Measurements from ENCODE around the gene CRACR2B. TPM values are rescaled to one million over a fixed set of nuclear protein-coding genes. Genes with fewer than 3 reads are reported as not detected.
A peak's percentile ranks its signal among the peaks of the same experiment; 100 is the strongest.

CRACR2B gene
- total RNA-seq, 2 experiments from 2014 or later, result 0.33 TPM; not detected in 1

GRCh38 chr11:837990-838307 lies 10.2 kb downstream of the CRACR2B start:
- peaks cover 28% of the 10 kb centered on the region for H3K36me3 ChIP-seq (ENCODE audit: insufficient read depth, low read length)
- H3K9me3 ChIP-seq (ENCODE audit: control insufficient read depth in 1 of 2, insufficient read depth in 1 of 2, low read length in 2 of 2), result no peaks in the 10 kb centered on the region
- no peak for TF ChIP-seq CTCF (IDR thresholded peaks at IDR 0.05)
- Mint-ChIP-seq H3K27ac (no peak overlapping the region), H3K4me3 (no peak overlapping the region), H3K9me3 (no peaks in the 10 kb centered on the region), H3K36me3 (ENCODE audit: low read depth) (peaks cover 22% of the 10 kb centered on the region), H3K27me3 (peaks cover 3% of the 10 kb centered on the region), H3K4me1 (ENCODE audit: low read depth) (peaks cover 17% of the 10 kb centered on the region)
- H3K4me1 ChIP-seq (ENCODE audit: insufficient read depth, low read length), result peaks cover 44% of the 10 kb centered on the region
- intact Hi-C loops (cut with DNase I, micrococcal nuclease), result no loop called here
- ATAC-seq (ENCODE audit: poor library complexity) (no peak), DNase-seq (no peak)
- H3K27ac ChIP-seq (ENCODE audit: low read depth in 1 of 2, low read length in 2 of 2), result no peak overlapping the region
- CTCF ChIA-PET, result no interaction called here
- peaks cover 0 to 5% of the 10 kb centered on the region in 2 experiments for H3K27me3 ChIP-seq (ENCODE audit: control insufficient read depth in 1 of 2, insufficient read depth in 2 of 2, low read length in 2 of 2)
- H3K4me3 ChIP-seq (ENCODE audit: low read length), result no peak overlapping the region
- POLR2A ChIA-PET, result interaction anchor here (1.5 kb wide), 1 partner anchor 18 kb away, joined by 5 read pairs; the partner anchor contains the start of gene PNPLA2

GRCh38 chr11:838441-839279 lies 10.9 kb downstream of the CRACR2B start:
- Histone ChIP-seq H3K36me3 (ENCODE audit: insufficient read depth, low read length) (peaks cover 28% of the 10 kb centered on the region), H3K27me3 (ENCODE audit: control insufficient read depth in 1 of 2, insufficient read depth in 2 of 2, low read length in 2 of 2) (peaks cover 0 to 3% of the 10 kb centered on the region in 2 experiments), H3K9me3 (ENCODE audit: control insufficient read depth in 1 of 2, insufficient read depth in 1 of 2, low read length in 2 of 2) (no peaks in the 10 kb centered on the region), H3K4me1 (ENCODE audit: insufficient read depth, low read length) (peaks cover 47% of the 10 kb centered on the region), H3K27ac (ENCODE audit: low read depth in 1 of 2, low read length in 2 of 2) (no peak overlapping the region), H3K4me3 (ENCODE audit: low read length) (no peak overlapping the region)
- peaks cover 3% of the 10 kb centered on the region for H3K27me3 Mint-ChIP-seq
- intact Hi-C loops (cut with DNase I, micrococcal nuclease), result no loop called here
- ChIA-PET CTCF (no interaction called here), POLR2A (interaction anchor here (1.5 to 7.6 kb wide), 2 partner anchors 8 to 19 kb away, joined by 5 to 71 read pairs; partner anchors contain the start of genes CD151, CRACR2B and PNPLA2)
- no peaks in the 10 kb centered on the region for H3K9me3 Mint-ChIP-seq
- H3K27ac Mint-ChIP-seq, result no peak overlapping the region
- peaks cover 22% of the 10 kb centered on the region for H3K36me3 Mint-ChIP-seq (ENCODE audit: low read depth)
- TF ChIP-seq CTCF (IDR thresholded peaks at IDR 0.05), result no peak
- H3K4me3 Mint-ChIP-seq, result peak overlapping the region; percentile 63
- ATAC-seq (ENCODE audit: poor library complexity) (no peak), DNase-seq (peak in 1 of 14 experiments; percentile 41)
- peaks cover 15% of the 10 kb centered on the region for H3K4me1 Mint-ChIP-seq (ENCODE audit: low read depth)

GRCh38 chr11:839280-839623 lies 11.5 kb downstream of the CRACR2B start:
- intact Hi-C loops (cut with DNase I, micrococcal nuclease), result no loop called here
- ATAC-seq (ENCODE audit: poor library complexity) (no peak), DNase-seq (no peak)
- Mint-ChIP-seq H3K27ac (no peak overlapping the region), H3K9me3 (no peaks in the 10 kb centered on the region), H3K4me3 (no peak overlapping the region), H3K4me1 (ENCODE audit: low read depth) (peaks cover 9% of the 10 kb centered on the region), H3K27me3 (no peaks in the 10 kb centered on the region), H3K36me3 (ENCODE audit: low read depth) (peaks cover 22% of the 10 kb centered on the region)
- TF ChIP-seq CTCF (IDR thresholded peaks at IDR 0.05), result no peak
- POLR2A ChIA-PET, result interaction anchor here (7.6 kb wide), 1 partner anchor 9 kb away, joined by 71 read pairs; the partner anchor contains the start of genes CD151 and CRACR2B
- Histone ChIP-seq H3K27ac (ENCODE audit: low read depth in 1 of 2, low read length in 2 of 2) (no peak overlapping the region), H3K9me3 (ENCODE audit: control insufficient read depth in 1 of 2, insufficient read depth in 1 of 2, low read length in 2 of 2) (no peaks in the 10 kb centered on the region), H3K36me3 (ENCODE audit: insufficient read depth, low read length) (peaks cover 28% of the 10 kb centered on the region), H3K4me3 (ENCODE audit: low read length) (no peak overlapping the region), H3K4me1 (ENCODE audit: insufficient read depth, low read length) (peaks cover 47% of the 10 kb centered on the region), H3K27me3 (ENCODE audit: control insufficient read depth in 1 of 2, insufficient read depth in 2 of 2, low read length in 2 of 2) (peaks cover 0 to 1% of the 10 kb centered on the region in 2 experiments)
- CTCF ChIA-PET, result no interaction called here
